K562 (cell line): ENCODE measurements around the gene PLEKHA7. TPM values are rescaled to one million over a fixed set of nuclear protein-coding genes. Genes with fewer than 3 reads are reported as not detected.

Experiments used
- ATAC-seq: fragments of 200-7000 bp; cut with Tn5 transposase; 3 replicates; pipeline ENCODE4 v1.9.1; 2020; ENCODE audit warnings: moderate library complexity
- BruUV-seq: library from RNA; stranded (reverse); fragments of 400-500 nt; replicated peaks from 2 replicates; lab custom pipeline; 2021; lab: Mats Ljungman, UMichigan
- CTCF ChIA-PET: fragments of 300-600 bp; formaldehyde crosslinking; extraction: SDS; loops from one replicate; lab custom pipeline; 2021; ENCODE audit warnings: low intra/inter-chr PET ratio; lab: Yijun Ruan, JAX
- POLR2A ChIA-PET: fragments of 300-600, 350-650 bp; sonication (Branson Sonifier 250); formaldehyde crosslinking; extraction: SDS; loops from one replicate; lab custom pipeline; 2021; ENCODE audit warnings: antibody characterized with exemption, inconsistent platforms; lab: Yijun Ruan, JAX
- DNase-seq, 4 experiments: peaks; one replicate each; pipeline versions ENCODE4 v3.0.0 to v3.0.0-alpha.2; 2011 to 2018; ENCODE audit warnings: low spot score in 3 of 4, mixed read lengths in 3 of 4; ENCODE audit errors: extremely low read depth in 1 of 4
- FAIRE-seq: peaks from 2 replicates; lab custom pipeline; 2011; peaks lifted over from hg19 to GRCh38; lab: Jason Lieb, UNC
- H2AFZ ChIP-seq: 2 replicates; pipeline ENCODE4 v1.6.0; 2011; ENCODE audit warnings: low read depth, low read length, control low read depth, inconsistent platforms
- H3K27ac ChIP-seq: fragments of 200-600 bp; 3 replicates; pipeline ENCODE4 v1.8.0; 2011; ENCODE audit warnings: low read depth, mild to moderate bottlenecking, control low read depth, inconsistent platforms, low read length, moderate library complexity, mixed read lengths; ENCODE audit errors: extremely low read depth
- H3K27me3 ChIP-seq, 2 experiments: fragments of 300-600 bp in 1 of 2; 2 replicates in 1 of 2; 3 replicates in 1 of 2; pipeline versions ENCODE4 v1.6.0 to v1.8.0; 2011; ENCODE audit warnings: inconsistent platforms in 2 of 2, low read length in 2 of 2, mild to moderate bottlenecking in 1 of 2, mixed read lengths in 1 of 2, moderate library complexity in 1 of 2; ENCODE audit not compliant: control insufficient read depth in 2 of 2, insufficient read depth in 2 of 2
- H3K36me3 ChIP-seq: fragments of 300-600 bp; 3 replicates; pipeline ENCODE4 v1.8.0; 2011; ENCODE audit warnings: mild to moderate bottlenecking, low read length, inconsistent platforms; ENCODE audit not compliant: control insufficient read depth, insufficient read depth
- H3K4me1 ChIP-seq, 2 experiments: fragments of 200-600 bp in 1 of 2; replicated peaks in 1 of 2; 2 replicates in 1 of 2; 3 replicates in 1 of 2; pipeline versions ENCODE4 v1.5.1 to v1.8.0; 2011; ENCODE audit warnings: inconsistent platforms in 2 of 2, low read length in 2 of 2, mild to moderate bottlenecking in 1 of 2, mixed read lengths in 1 of 2, moderate library complexity in 1 of 2; ENCODE audit not compliant: control insufficient read depth in 2 of 2, insufficient read depth in 2 of 2
- H3K4me2 ChIP-seq: 2 replicates; pipeline ENCODE4 v1.6.1; 2011; ENCODE audit warnings: low read length, control low read depth, inconsistent platforms, mixed read lengths; ENCODE audit not compliant: insufficient read depth
- H3K4me3 ChIP-seq: fragments of 200-600 bp; sonication (generic), shearing (Covaris generic); 2 replicates; pipeline ENCODE4 v1.5.1; 2016; ENCODE audit warnings: control low read depth, inconsistent platforms
- H3K79me2 ChIP-seq: fragments of 200-600 bp; 3 replicates; pipeline ENCODE4 v1.8.0; 2011; ENCODE audit warnings: low read length, inconsistent platforms; ENCODE audit not compliant: control insufficient read depth, insufficient read depth
- H3K9ac ChIP-seq, 2 experiments: 2 replicates each; pipeline versions ENCODE4 v1.6.0 to v1.6.1; 2011; ENCODE audit warnings: low read depth in 2 of 2, low read length in 2 of 2, control low read depth in 1 of 2, inconsistent platforms in 1 of 2, mild to moderate bottlenecking in 1 of 2, mixed read lengths in 1 of 2; ENCODE audit not compliant: insufficient read depth in 1 of 2
- H3K9me1 ChIP-seq: one replicate; pipeline ENCODE4 v1.6.0; 2011; ENCODE audit warnings: inconsistent platforms, mild to moderate bottlenecking, low read length, moderate library complexity; ENCODE audit not compliant: control insufficient read depth, insufficient read depth
- H3K9me3 ChIP-seq: replicated peaks from 2 replicates; pipeline ENCODE4 v1.5.1; 2011; ENCODE audit warnings: low read depth, low read length, inconsistent platforms; ENCODE audit not compliant: control insufficient read depth, insufficient read depth
- H4K20me1 ChIP-seq: replicated peaks from 2 replicates; pipeline ENCODE4 v1.6.1; 2011; ENCODE audit warnings: low read length, inconsistent platforms, mixed read lengths; ENCODE audit not compliant: control insufficient read depth, insufficient read depth
- ARHGAP35 ChIP-seq: fragments of 450-650 bp; IDR thresholded peaks from 2 replicates; pipeline ENCODE4 v1.6.1; 2018; ENCODE audit not compliant: partially characterized antibody
- ARNT ChIP-seq, 2 experiments: fragments of 450-650 bp; IDR thresholded peaks; 2 replicates each; pipeline ENCODE4 v1.6.1; 2016; ENCODE audit warnings: mild to moderate bottlenecking in 1 of 2
- FOXK2 ChIP-seq, 2 experiments: fragments of 450-650 bp; IDR thresholded peaks in 1 of 2; conservative IDR thresholded peaks in 1 of 2; 2 replicates each; pipeline ENCODE4 v1.6.1; 2016; ENCODE audit warnings: low read depth in 2 of 2, mild to moderate bottlenecking in 1 of 2
- GABPB2 ChIP-seq: fragments of 250-450 bp; sonication (Bioruptor Pico); conservative IDR thresholded peaks from 2 replicates; pipeline ENCODE4 v1.5.1; 2021; ENCODE audit warnings: mild to moderate bottlenecking
- MLX ChIP-seq, 2 experiments: fragments of 450-650 bp in 1 of 2; sonication (generic) in 1 of 2; formaldehyde crosslinking; conservative IDR thresholded peaks; 2 replicates each; pipeline versions ENCODE4 v1.4.0 to v1.8.1; 2020 to 2022; ENCODE audit warnings: mild to moderate bottlenecking in 1 of 2, missing genetic modification reagents in 1 of 2
- MNT ChIP-seq, 2 experiments: fragments of 450-650 bp; conservative IDR thresholded peaks; 2 replicates each; pipeline ENCODE4 v1.6.1; 2017; ENCODE audit warnings: mild to moderate bottlenecking in 2 of 2, moderate library complexity in 2 of 2
- NR2C2 ChIP-seq, 2 experiments: fragments of 200-800 bp in 1 of 2; sonication (Bioruptor generic) in 1 of 2; sonication (generic) in 1 of 2; formaldehyde crosslinking in 1 of 2; IDR thresholded peaks; 2 replicates each; pipeline versions ENCODE4 v1.6.1 to v1.8.0; 2016 to 2022; ENCODE audit warnings: mild to moderate bottlenecking in 1 of 2, missing compliant biosample characterization in 1 of 2, missing genetic modification characterization in 1 of 2, missing genetic modification reagents in 1 of 2
- RBM15 ChIP-seq: fragments of 200-400 bp; formaldehyde crosslinking; IDR thresholded peaks from 2 replicates; pipeline ENCODE4 v1.6.1; 2018; ENCODE audit warnings: mild to moderate bottlenecking, low read length, moderate library complexity; ENCODE audit not compliant: insufficient read depth
- RBM22 ChIP-seq: fragments of 200-400 bp; formaldehyde crosslinking; IDR thresholded peaks from 2 replicates; pipeline ENCODE4 v1.6.1; 2018; ENCODE audit warnings: low read length, low read depth; ENCODE audit not compliant: poor library complexity, severe bottlenecking
- SIRT6 ChIP-seq: IDR thresholded peaks from one replicate; pipeline ENCODE4 v1.6.1; 2012; ENCODE audit warnings: low read depth, mild to moderate bottlenecking, control low read depth, inconsistent platforms, low read length, moderate library complexity
- ZNF239 ChIP-seq: fragments of 250-450 bp; sonication (Bioruptor Pico); IDR thresholded peaks from 2 replicates; pipeline ENCODE4 v1.4.0; 2020; ENCODE audit warnings: mild to moderate bottlenecking
- ZNF274 ChIP-seq: IDR thresholded peaks from 2 replicates; pipeline ENCODE4 v1.6.1; 2011; ENCODE audit warnings: low read depth, mild to moderate bottlenecking, low read length, moderate library complexity, borderline replicate concordance
- ZNF449 ChIP-seq: fragments of 250-450 bp; sonication (Bioruptor Pico); IDR thresholded peaks from 2 replicates; pipeline ENCODE4 v1.8.0; 2022; ENCODE audit warnings: moderate library complexity, mild to moderate bottlenecking, inconsistent platforms
- ZNF76 ChIP-seq: fragments of 250-450 bp; sonication (Bioruptor Pico); IDR thresholded peaks from 2 replicates; pipeline ENCODE4 v1.4.0; 2020; ENCODE audit warnings: mild to moderate bottlenecking, moderate library complexity, borderline replicate concordance
- WGBS: fragments of 100-300 bp; shearing (Covaris generic); methylation state at CpG from one replicate; pipeline ENCODE4 v1.1.6; 2016; ENCODE audit warnings: low coverage, mixed read lengths; ENCODE audit not compliant: insufficient coverage; ENCODE audit errors: missing lambda C conversion rate; 5-methylcytosine and 5-hydroxymethylcytosine counted together
- in situ Hi-C: fragments of 300-500 bp; cut with MboI; formaldehyde crosslinking; loops from 4 replicates; pipeline ENCODE4 v1.15.0; 2018; ENCODE audit warnings: inconsistent platforms, mixed read lengths
- intact Hi-C: fragments of 100-400 bp; cut with micrococcal nuclease; formaldehyde crosslinking; loops from 2 replicates; pipeline ENCODE4 v1.14.2; 2022
- polyA plus RNA-seq, 8 experiments: library from polyadenylated mRNA; depleted of rRNA in 4 of 8; stranded (reverse) in 5 of 8; unstranded in 3 of 8; fragments of >200 nt; fragmentation: Nextera tagmentation in 2 of 8; fragmentation: Illumina TruSeq in 1 of 8; extraction: Ambion mirVana in 2 of 8; extraction: Trizol in 1 of 8; gene quantifications; 2 replicates each; pipeline versions ENCODE4 v1.2.1 to v1.2.3, GENCODE V29; 2011 to 2014; ENCODE audit warnings: inconsistent platforms in 1 of 8, missing spikeins in 1 of 8
- total RNA-seq, 7 experiments: library from RNA; depleted of rRNA in 6 of 7; stranded (reverse); fragments of >200 nt in 6 of 7; fragmentation: Illumina TruSeq in 2 of 7; extraction: Trizol in 2 of 7; gene quantifications; 2 replicates each; pipeline versions ENCODE4 v1.2.1 to v1.2.3, GENCODE V29; 2011 to 2021; ENCODE audit warnings: low replicate concordance in 1 of 7
- TF ChIP-seq, protein P1 (sequence below): sonication (generic); formaldehyde crosslinking; IDR thresholded peaks from 2 replicates; pipeline ENCODE4 v1.8.0; 2022; ENCODE audit warnings: mild to moderate bottlenecking, low read depth, missing genetic modification reagents
- TF ChIP-seq, protein P2 (sequence below): IDR thresholded peaks from 3 replicates; pipeline ENCODE4 v1.6.1; 2011; ENCODE audit warnings: borderline replicate concordance, mild to moderate bottlenecking; ENCODE audit not compliant: insufficient read length, insufficient read depth

PLEKHA7 gene
- total and polyA plus RNA-seq, 9 of the 15 experiments (the other 6 are each of a cell fraction or from before 2014, with no cell fraction given): 0.06 to 0.77 (median 0.20) TPM; not detected in 1

DNA sequence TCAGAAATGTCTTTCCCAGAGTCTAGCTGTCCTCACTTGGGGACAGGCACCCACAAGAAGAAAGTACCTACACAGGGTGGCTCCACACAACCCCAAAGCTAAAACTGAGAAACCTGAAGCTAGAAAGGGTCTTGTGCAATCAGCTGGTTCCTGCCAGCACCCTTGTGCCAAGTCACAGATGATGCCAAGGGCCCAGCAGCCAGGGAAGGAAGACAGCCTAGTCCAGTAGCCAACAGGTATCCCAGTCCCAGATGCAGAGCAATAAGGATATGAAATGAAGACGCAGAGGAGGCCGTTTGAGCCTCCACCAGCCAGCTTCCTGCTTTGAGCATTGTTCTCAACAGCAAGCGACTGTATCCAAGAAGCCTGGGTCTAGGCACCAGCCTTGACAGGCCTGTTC lies 6.1 kb downstream of the PLEKHA7 start:
- intact Hi-C loops: no loop called here
- H3K27ac ChIP-seq: no peak overlapping the region
- FAIRE-seq (no peak), DNase-seq (no peak), ATAC-seq (no peak)
- 0% methylated on average over 3 of the region's 3 CpGs for WGBS
- no peaks in the 10 kb centered on the region for H3K9me3 ChIP-seq
- H3K27me3 ChIP-seq: peaks cover 20 to 36% of the 10 kb centered on the region in 2 experiments
- H3K4me2 ChIP-seq: no peak overlapping the region
- no TSS peak for BruUV-seq
- no peaks in the 10 kb centered on the region for H3K79me2 ChIP-seq
- H3K9me1 ChIP-seq: no peaks in the 10 kb centered on the region
- ChIA-PET CTCF (no interaction called here), POLR2A (no interaction called here)
- no peak overlapping the region for H3K4me3 ChIP-seq
- H4K20me1 ChIP-seq: no peaks in the 10 kb centered on the region
- H3K36me3 ChIP-seq: no peaks in the 10 kb centered on the region
- no peak overlapping the region for H2AFZ ChIP-seq
- in situ Hi-C loops: no loop called here
- peaks cover 0 to under 1% of the 10 kb centered on the region in 2 experiments; a peak in 1 of 5 replicates for H3K4me1 ChIP-seq
- no peak overlapping the region for H3K9ac ChIP-seq
- TF ChIP-seq ZNF239 (CRISPR knock-in tag) (no peak), RBM15 (no peak), ZNF76 (CRISPR knock-in tag) (no peak), MNT (conservative IDR thresholded peaks at IDR 0.05) (no peak), NR2C2 (CRISPR knock-in tag; IDR thresholded peaks at IDR 0.05) (no peak), NR2C2 (tag; IDR thresholded peaks at IDR 0.05) (no peak), ZNF274 (no peak), GABPB2 (CRISPR knock-in tag) (no peak), SIRT6 (no peak), MLX (CRISPR knock-in tag; conservative IDR thresholded peaks at IDR 0.05) (no peak), ARNT (IDR thresholded peaks at IDR 0.05) (no peak), ZNF449 (CRISPR knock-in tag) (no peak), FOXK2 (conservative IDR thresholded peaks at IDR 0.05 in 1 of 2, IDR thresholded peaks at IDR 0.05 in 1 of 2; ENCODE audit: low read depth in 2 of 2) (no peak), RBM22 (no peak), ARHGAP35 (no peak)
- TF ChIP-seq, protein P1, sequence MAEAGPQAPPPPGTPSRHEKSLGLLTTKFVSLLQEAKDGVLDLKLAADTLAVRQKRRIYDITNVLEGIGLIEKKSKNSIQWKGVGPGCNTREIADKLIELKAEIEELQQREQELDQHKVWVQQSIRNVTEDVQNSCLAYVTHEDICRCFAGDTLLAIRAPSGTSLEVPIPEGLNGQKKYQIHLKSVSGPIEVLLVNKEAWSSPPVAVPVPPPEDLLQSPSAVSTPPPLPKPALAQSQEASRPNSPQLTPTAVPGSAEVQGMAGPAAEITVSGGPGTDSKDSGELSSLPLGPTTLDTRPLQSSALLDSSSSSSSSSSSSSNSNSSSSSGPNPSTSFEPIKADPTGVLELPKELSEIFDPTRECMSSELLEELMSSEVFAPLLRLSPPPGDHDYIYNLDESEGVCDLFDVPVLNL (CRISPR knock-in tag): no peak
- TF ChIP-seq, protein P2, sequence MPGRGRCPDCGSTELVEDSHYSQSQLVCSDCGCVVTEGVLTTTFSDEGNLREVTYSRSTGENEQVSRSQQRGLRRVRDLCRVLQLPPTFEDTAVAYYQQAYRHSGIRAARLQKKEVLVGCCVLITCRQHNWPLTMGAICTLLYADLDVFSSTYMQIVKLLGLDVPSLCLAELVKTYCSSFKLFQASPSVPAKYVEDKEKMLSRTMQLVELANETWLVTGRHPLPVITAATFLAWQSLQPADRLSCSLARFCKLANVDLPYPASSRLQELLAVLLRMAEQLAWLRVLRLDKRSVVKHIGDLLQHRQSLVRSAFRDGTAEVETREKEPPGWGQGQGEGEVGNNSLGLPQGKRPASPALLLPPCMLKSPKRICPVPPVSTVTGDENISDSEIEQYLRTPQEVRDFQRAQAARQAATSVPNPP: no peak
